GM23338 (cell line): ENCODE data around the gene RCL1. TPM values are rescaled to one million over a fixed set of nuclear protein-coding genes. Genes with fewer than 3 reads are reported as not detected.

Experiments used
- ATAC-seq: fragments of 200-7000 bp; cut with Tn5 transposase; 3 replicates; pipeline ENCODE4 v1.9.1; 2020
- DNase-seq: peaks from one replicate; pipeline ENCODE4 v3.0.0-alpha.2; 2015; ENCODE audit warnings: low spot score
- H2AFZ ChIP-seq: fragments of 200-600 bp; sonication (generic); 2 replicates; pipeline ENCODE4 v1.8.0; 2016; ENCODE audit warnings: antibody characterized with exemption, mild to moderate bottlenecking, moderate library complexity
- H3F3A ChIP-seq: fragments of 200-600 bp; sonication (generic); replicated peaks from 2 replicates; pipeline ENCODE4 v1.8.0; 2017; ENCODE audit warnings: antibody characterized with exemption, mixed run types, low read depth
- H3K27ac ChIP-seq: fragments of 200-600 bp; sonication (generic); 2 replicates; pipeline ENCODE4 v1.6.1; 2016; ENCODE audit warnings: low read depth
- H3K27me3 ChIP-seq: fragments of 200-600 bp; sonication (generic); 2 replicates; pipeline ENCODE4 v1.8.0; 2016; ENCODE audit warnings: mild to moderate bottlenecking, mixed run types, moderate library complexity; ENCODE audit not compliant: insufficient read depth
- H3K36me3 ChIP-seq: fragments of 200-600 bp; sonication (generic); 2 replicates; pipeline ENCODE4 v1.8.0; 2016; ENCODE audit warnings: mild to moderate bottlenecking; ENCODE audit not compliant: insufficient read depth
- H3K4me1 ChIP-seq: fragments of 200-600 bp; sonication (generic); 2 replicates; pipeline ENCODE4 v1.8.0; 2016; ENCODE audit warnings: mild to moderate bottlenecking, moderate library complexity; ENCODE audit not compliant: insufficient read depth
- H3K4me2 ChIP-seq: fragments of 200-600 bp; sonication (generic); 2 replicates; pipeline ENCODE4 v1.7.1; 2017; ENCODE audit warnings: mixed run types
- H3K4me3 ChIP-seq: fragments of 200-600 bp; sonication (generic); 2 replicates; pipeline ENCODE4 v1.6.1; 2016; ENCODE audit warnings: mixed run types
- H3K79me2 ChIP-seq: fragments of 200-600 bp; sonication (generic); replicated peaks from 2 replicates; pipeline ENCODE4 v1.8.0; 2017; ENCODE audit warnings: mild to moderate bottlenecking; ENCODE audit not compliant: insufficient read depth
- H3K9me2 ChIP-seq: fragments of 200-600 bp; sonication (generic); 2 replicates; pipeline ENCODE4 v1.8.0; 2017; ENCODE audit not compliant: insufficient read depth
- H4K20me1 ChIP-seq: fragments of 200-600 bp; sonication (generic); replicated peaks from 2 replicates; pipeline ENCODE4 v1.8.0; 2017; ENCODE audit warnings: mild to moderate bottlenecking; ENCODE audit not compliant: insufficient read depth
- H3K27ac Mint-ChIP-seq: 2 replicates; pipeline ENCODE4 v1.8.0; 2020; ENCODE audit warnings: inconsistent platforms, mild to moderate bottlenecking, moderate library complexity, mixed read lengths
- H3K27me3 Mint-ChIP-seq: 3 replicates; pipeline ENCODE4 v1.8.0; 2022; ENCODE audit warnings: low read depth, mild to moderate bottlenecking, moderate library complexity, mixed read lengths, inconsistent platforms; ENCODE audit not compliant: insufficient read depth, poor library complexity
- H3K36me3 Mint-ChIP-seq: 3 replicates; pipeline ENCODE4 v1.8.0; 2021; ENCODE audit warnings: low read depth, mild to moderate bottlenecking, inconsistent platforms, moderate library complexity, mixed read lengths
- H3K4me1 Mint-ChIP-seq: 3 replicates; pipeline ENCODE4 v1.8.0; 2020; ENCODE audit warnings: mild to moderate bottlenecking, inconsistent platforms, mixed read lengths
- H3K4me3 Mint-ChIP-seq: 3 replicates; pipeline ENCODE4 v1.8.0; 2021; ENCODE audit warnings: moderate library complexity, mild to moderate bottlenecking, inconsistent platforms, mixed read lengths
- H3K9me3 Mint-ChIP-seq: 3 replicates; pipeline ENCODE4 v1.8.0; 2020; ENCODE audit warnings: moderate library complexity, mild to moderate bottlenecking, inconsistent platforms, mixed read lengths
- CREB1 ChIP-seq: fragments of 250-450 bp; sonication (Bioruptor Pico); IDR thresholded peaks from 2 replicates; pipeline ENCODE4 v1.5.0; 2020; ENCODE audit warnings: low read depth, mild to moderate bottlenecking, moderate library complexity
- ETS1 ChIP-seq: IDR thresholded peaks from 2 replicates; pipeline ENCODE4 v1.6.1; 2016; ENCODE audit warnings: antibody characterized with exemption
- NANOG ChIP-seq: IDR thresholded peaks from 2 replicates; pipeline ENCODE4 v1.6.1; 2016; ENCODE audit warnings: antibody characterized with exemption, borderline replicate concordance
- POLR2AphosphoS5 ChIP-seq: IDR thresholded peaks from 2 replicates; pipeline ENCODE4 v1.6.1; 2016; ENCODE audit warnings: antibody characterized with exemption, low read depth
- ZNF331 ChIP-seq: fragments of 250-450 bp; sonication (Bioruptor Pico); IDR thresholded peaks from 2 replicates; pipeline ENCODE4 v1.5.0; 2020; ENCODE audit warnings: low read depth, mild to moderate bottlenecking, moderate library complexity
- ZNF462 ChIP-seq: fragments of 250-450 bp; sonication (Bioruptor Pico); IDR thresholded peaks from 2 replicates; pipeline ENCODE4 v1.5.0; 2020; ENCODE audit warnings: mild to moderate bottlenecking, moderate library complexity
- polyA plus RNA-seq: library from polyadenylated mRNA; unstranded; fragments of >200 nt; fragmentation: Nextera tagmentation; extraction: Ambion mirVana; gene quantifications from 2 replicates; pipeline ENCODE4 v1.2.1, GENCODE V29; 2016
- total RNA-seq: library from RNA; depleted of rRNA; stranded (reverse); fragments of >200 nt; shearing (Covaris generic); gene quantifications from 2 replicates; pipeline ENCODE4 v1.2.3, GENCODE V29; 2014

Gene RCL1
- total and polyA plus RNA-seq, 2 experiments from 2014 or later = 19.3 to 41.2 TPM

- Histone ChIP-seq H3K4me3 (no peak overlapping the region), H4K20me1 (no peaks in the 10 kb centered on the region), H3K4me1 (0 out of 2 replicates have a peak, but pooled peaks cover under 1% of the 10 kb centered on the region), H3K27me3 (no peaks in the 10 kb centered on the region), H2AFZ (no peak overlapping the region), H3F3A (no peaks in the 10 kb centered on the region), H3K4me2 (no peak overlapping the region), H3K27ac (no peak overlapping the region), H3K36me3 (no peaks in the 10 kb centered on the region), H3K9me2 (no peaks in the 10 kb centered on the region), H3K79me2 (no peaks in the 10 kb centered on the region)
- ATAC-seq (no peak), DNase-seq (no peak)
- H3K27me3 Mint-ChIP-seq = peaks cover 8% of the 10 kb centered on the region
- no peaks in the 10 kb centered on the region for H3K9me3 Mint-ChIP-seq
- H3K4me1 Mint-ChIP-seq = peaks cover under 1% of the 10 kb centered on the region
- H3K36me3 Mint-ChIP-seq = no peaks in the 10 kb centered on the region
- no peak overlapping the region for H3K4me3 Mint-ChIP-seq
- H3K27ac Mint-ChIP-seq = no peak overlapping the region
- TF ChIP-seq CREB1 (CRISPR knock-in tag) = no peak
- no peak for TF ChIP-seq POLR2AphosphoS5
- no peak for TF ChIP-seq ETS1
- TF ChIP-seq ZNF462 (CRISPR knock-in tag) = no peak
- TF ChIP-seq ZNF331 (CRISPR knock-in tag) = no peak
- TF ChIP-seq NANOG = no peak
Measured at GRCh38 chr9:4768681-4769080, 24.1 kb upstream of the RCL1 start.
